Activated CD8-positive, alpha-beta memory T cell treated with anti-CD3 and anti-CD28 coated beads for 36 hours (primary cell): Measurements from ENCODE around the gene SLITRK5. TPM values are rescaled to one million over a fixed set of nuclear protein-coding genes. Genes with fewer than 3 reads are reported as not detected.

Source experiments
- CTCF ChIA-PET: fragments of 350-600 bp; sonication (Branson Sonifier 250); formaldehyde crosslinking; loops from one replicate; lab custom pipeline; 2021; ENCODE audit warnings: antibody characterized with exemption; lab: Charles Lee
- POLR2A ChIA-PET: fragments of 350-600 bp; sonication (Branson Sonifier 250); formaldehyde crosslinking; loops from one replicate; lab custom pipeline; 2021; ENCODE audit warnings: antibody characterized with exemption; lab: Charles Lee
- total RNA-seq, 2 experiments: library from RNA; stranded (reverse); gene quantifications; one replicate each; pipeline ENCODE4 v1.2.3, GENCODE V29; 2021

The SLITRK5 gene
- total RNA-seq, 2 experiments from 2014 or later: not detected

GRCh38 chr13:87696458-87696857 is 25.3 kb downstream of the SLITRK5 start:
- CTCF ChIA-PET: no interaction called here
- POLR2A ChIA-PET: no interaction called here

- POLR2A ChIA-PET: no interaction called here
- CTCF ChIA-PET: no interaction called here
These were observed 27.1 kb downstream of the SLITRK5 start for GRCh38 chr13:87698268-87698667.

DNA sequence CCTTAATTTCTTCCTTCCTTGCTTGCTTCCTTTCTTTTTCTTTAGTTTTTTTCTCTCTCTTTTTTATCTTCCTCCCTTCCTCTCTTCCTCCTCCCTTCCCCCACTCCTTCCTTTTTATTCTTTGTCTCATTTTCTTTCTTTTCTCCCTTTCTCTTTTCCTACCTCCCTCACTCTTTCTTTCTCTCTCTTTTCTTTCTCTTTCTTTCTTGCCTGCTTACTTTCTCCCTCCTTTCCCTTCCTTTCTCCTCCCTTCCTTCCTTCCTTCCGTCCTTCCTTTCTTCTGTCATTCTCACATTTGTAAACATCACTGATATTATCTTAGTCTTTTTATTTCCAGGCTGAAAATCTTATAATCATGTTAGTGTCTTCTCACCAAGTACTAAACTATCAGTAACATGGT is 38.8 kb downstream of the SLITRK5 start:
- ChIA-PET POLR2A (no interaction called here), CTCF (interaction anchor here (0.6 kb wide), 1 partner anchor 1654 kb away, joined by 3 read pairs; no protein-coding TSS in a partner anchor)

DNA sequence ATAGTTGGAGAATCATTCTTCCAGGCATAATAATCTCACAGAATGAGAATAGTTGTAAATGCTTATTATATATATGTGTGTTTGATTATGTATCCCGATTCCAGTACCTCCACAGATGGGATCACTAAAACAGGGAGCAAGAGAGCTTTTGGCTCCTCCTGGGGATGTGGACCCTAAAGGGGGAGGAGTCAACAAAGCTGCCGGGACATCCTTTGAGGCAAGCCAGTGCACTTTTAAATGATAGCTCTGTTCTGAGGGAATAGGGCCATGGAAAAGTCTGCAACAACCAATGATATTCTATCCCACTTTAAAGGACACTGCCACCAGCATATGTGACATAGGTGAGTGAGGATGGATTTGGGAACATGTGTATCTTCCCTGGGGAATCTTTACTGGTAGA is 40.8 kb downstream of the SLITRK5 start:
- CTCF ChIA-PET: interaction anchor here (0.7 kb wide), 1 partner anchor 178 kb away, joined by 3 read pairs; no protein-coding TSS in a partner anchor
- POLR2A ChIA-PET: no interaction called here
